Skeletal muscle tissue (tissue), 4 donors: ENCODE measurements around the gene CDC42EP5. TPM values are rescaled to one million over a fixed set of nuclear protein-coding genes. Genes with fewer than 3 reads are reported as not detected.

ENCODE experiments used
- H3K27ac ChIP-seq: one replicate; pipeline ENCODE4 v1.7.0; 2013; ENCODE audit warnings: mild to moderate bottlenecking, low read depth, low read length, inconsistent platforms
- H3K27me3 ChIP-seq, 3 donors: one replicate each; pipeline ENCODE4 v1.7.0; 2013; ENCODE audit warnings: low read length in 3 of 3; ENCODE audit not compliant: control insufficient read depth in 3 of 3, insufficient read depth in 3 of 3
- H3K36me3 ChIP-seq, 3 donors: one replicate each; pipeline ENCODE4 v1.7.0; 2013; ENCODE audit warnings: low read length in 3 of 3; ENCODE audit not compliant: control insufficient read depth in 3 of 3, insufficient read depth in 3 of 3
- H3K4me1 ChIP-seq, 3 donors: one replicate each; pipeline ENCODE4 v1.7.0; 2013; ENCODE audit warnings: low read length in 3 of 3, mild to moderate bottlenecking in 3 of 3; ENCODE audit not compliant: control insufficient read depth in 3 of 3, insufficient read depth in 3 of 3
- H3K4me3 ChIP-seq, 3 donors: one replicate each; pipeline ENCODE4 v1.7.0; 2013; ENCODE audit warnings: low read length in 3 of 3
- H3K9ac ChIP-seq, 3 donors: one replicate each; pipeline ENCODE4 v1.7.0; 2013; ENCODE audit warnings: low read length in 3 of 3, mild to moderate bottlenecking in 3 of 3, moderate library complexity in 2 of 3, low read depth in 1 of 3
- H3K9me3 ChIP-seq, 3 donors: one replicate each; pipeline ENCODE4 v1.7.0; 2013; ENCODE audit warnings: low read length in 3 of 3; ENCODE audit not compliant: control insufficient read depth in 3 of 3
- total RNA-seq: library from RNA; depleted of rRNA; stranded (reverse); fragments of >200 nt; gene quantifications from one replicate; pipeline ENCODE4 v1.2.3, GENCODE V29; 2014
- donor health status: Osteomylitis.

The CDC42EP5 gene
- total RNA-seq, 1 donor from 2014 or later: 31.8 TPM

GRCh38 chr19:54463531-54464043 is 9.5 kb downstream of the CDC42EP5 start, which contains the start of gene LENG9:
Gene LENG9 (minus strand): TSS chr19:54463778. CDS start chr19:54463526, 252 bp downstream.
- Histone ChIP-seq H3K9ac (peak within 1 kb of the TSS; percentile 81 to 86 (median 84)), H3K4me1 (peaks cover 15 to 29% (median 28%) of the 10 kb centered on the region in 3 donors), H3K27ac (peak within 1 kb of the TSS; percentile 91), H3K9me3 (no peaks in the 10 kb centered on the region), H3K4me3 (peak within 1 kb of the TSS; percentile 72 to 80 (median 78)), H3K27me3 (no peaks in the 10 kb centered on the region), H3K36me3 (peaks cover 20 to 25% (median 22%) of the 10 kb centered on the region in 3 donors)

GRCh38 chr19:54462655-54463530 is 10.2 kb downstream of the CDC42EP5 start:
- peaks cover 27 to 32% (median 29%) of the 10 kb centered on the region in 3 donors for H3K36me3 ChIP-seq
- peak overlapping the region; percentile 81 to 86 (median 84) for H3K9ac ChIP-seq
- peak overlapping the region; percentile 72 to 80 (median 78) for H3K4me3 ChIP-seq
- peak overlapping the region; percentile 91 for H3K27ac ChIP-seq
- H3K27me3 ChIP-seq: no peaks in the 10 kb centered on the region
- no peaks in the 10 kb centered on the region for H3K9me3 ChIP-seq
- H3K4me1 ChIP-seq: peaks cover 15 to 29% (median 28%) of the 10 kb centered on the region in 3 donors

- peaks cover 15 to 29% (median 28%) of the 10 kb centered on the region in 3 donors for H3K4me1 ChIP-seq
- peaks cover 33 to 36% (median 34%) of the 10 kb centered on the region in 3 donors for H3K36me3 ChIP-seq
- H3K27ac ChIP-seq: peak overlapping the region; percentile 91
- no peaks in the 10 kb centered on the region for H3K27me3 ChIP-seq
- peak overlapping the region in 2 of 3 donors; percentile 84 to 86 for H3K9ac ChIP-seq
- peak overlapping the region; percentile 62 to 80 (median 78) for H3K4me3 ChIP-seq
- H3K9me3 ChIP-seq: no peaks in the 10 kb centered on the region
Measured at GRCh38 chr19:54462047-54462654, 10.9 kb downstream of the CDC42EP5 start.

GRCh38 chr19:54461613-54462012 is 11.5 kb downstream of the CDC42EP5 start:
- no peak overlapping the region for H3K27ac ChIP-seq

GRCh38 chr19:54461210-54461609 is 11.9 kb downstream of the CDC42EP5 start:
- peaks cover 15 to 29% (median 28%) of the 10 kb centered on the region in 3 donors for H3K4me1 ChIP-seq
- H3K27ac ChIP-seq: no peak overlapping the region
- no peaks in the 10 kb centered on the region for H3K9me3 ChIP-seq
- H3K4me3 ChIP-seq: no peak overlapping the region
- H3K27me3 ChIP-seq: no peaks in the 10 kb centered on the region
- H3K36me3 ChIP-seq: peaks cover 42 to 45% (median 43%) of the 10 kb centered on the region in 3 donors
- H3K9ac ChIP-seq: no peak overlapping the region

More at GRCh38 chr19:54461613-54462012, 11.5 kb downstream of the CDC42EP5 start:
- H3K4me3 ChIP-seq: no peak overlapping the region
- H3K4me1 ChIP-seq: peaks cover 15 to 29% (median 28%) of the 10 kb centered on the region in 3 donors
- H3K9me3 ChIP-seq: no peaks in the 10 kb centered on the region
- peaks cover 38 to 41% (median 39%) of the 10 kb centered on the region in 3 donors for H3K36me3 ChIP-seq
- no peaks in the 10 kb centered on the region for H3K27me3 ChIP-seq
- no peak overlapping the region for H3K9ac ChIP-seq

GRCh38 chr19:54460230-54461005 is 12.7 kb downstream of the CDC42EP5 start:
- H3K9ac ChIP-seq: no peak overlapping the region
- no peak overlapping the region for H3K4me3 ChIP-seq
- no peak overlapping the region for H3K27ac ChIP-seq
- no peaks in the 10 kb centered on the region for H3K9me3 ChIP-seq
- H3K27me3 ChIP-seq: no peaks in the 10 kb centered on the region
- H3K4me1 ChIP-seq: peaks cover 15 to 29% (median 28%) of the 10 kb centered on the region in 3 donors
- peaks cover 50 to 53% (median 51%) of the 10 kb centered on the region in 3 donors for H3K36me3 ChIP-seq

GRCh38 chr19:54459282-54460229 is 13.5 kb downstream of the CDC42EP5 start:
- Histone ChIP-seq H3K27me3 (no peaks in the 10 kb centered on the region), H3K4me3 (no peak overlapping the region), H3K9ac (no peak overlapping the region), H3K36me3 (peaks cover 58 to 61% (median 60%) of the 10 kb centered on the region in 3 donors), H3K4me1 (peaks cover 15 to 29% (median 28%) of the 10 kb centered on the region in 3 donors), H3K27ac (no peak overlapping the region), H3K9me3 (no peaks in the 10 kb centered on the region)

GRCh38 chr19:54458648-54459281 is 14.3 kb downstream of the CDC42EP5 start:
- H3K9me3 ChIP-seq: no peaks in the 10 kb centered on the region
- no peak overlapping the region for H3K27ac ChIP-seq
- H3K9ac ChIP-seq: no peak overlapping the region
- peaks cover 12 to 23% (median 20%) of the 10 kb centered on the region in 3 donors for H3K4me1 ChIP-seq
- H3K36me3 ChIP-seq: peaks cover 66 to 69% (median 68%) of the 10 kb centered on the region in 3 donors
- H3K4me3 ChIP-seq: no peak overlapping the region
- no peaks in the 10 kb centered on the region for H3K27me3 ChIP-seq
